NCI-H526 treated with DMSO at 0.1 percent for 48 hours (cell line): ENCODE results near the gene RASSF5.
A peak's percentile ranks its signal among the peaks of the same experiment; 100 is the strongest.

ENCODE experiments used
- DNase-seq: peaks from one replicate; lab custom pipeline; 2025; lab: John Stamatoyannopoulos, UW

The RASSF5 gene

DNA sequence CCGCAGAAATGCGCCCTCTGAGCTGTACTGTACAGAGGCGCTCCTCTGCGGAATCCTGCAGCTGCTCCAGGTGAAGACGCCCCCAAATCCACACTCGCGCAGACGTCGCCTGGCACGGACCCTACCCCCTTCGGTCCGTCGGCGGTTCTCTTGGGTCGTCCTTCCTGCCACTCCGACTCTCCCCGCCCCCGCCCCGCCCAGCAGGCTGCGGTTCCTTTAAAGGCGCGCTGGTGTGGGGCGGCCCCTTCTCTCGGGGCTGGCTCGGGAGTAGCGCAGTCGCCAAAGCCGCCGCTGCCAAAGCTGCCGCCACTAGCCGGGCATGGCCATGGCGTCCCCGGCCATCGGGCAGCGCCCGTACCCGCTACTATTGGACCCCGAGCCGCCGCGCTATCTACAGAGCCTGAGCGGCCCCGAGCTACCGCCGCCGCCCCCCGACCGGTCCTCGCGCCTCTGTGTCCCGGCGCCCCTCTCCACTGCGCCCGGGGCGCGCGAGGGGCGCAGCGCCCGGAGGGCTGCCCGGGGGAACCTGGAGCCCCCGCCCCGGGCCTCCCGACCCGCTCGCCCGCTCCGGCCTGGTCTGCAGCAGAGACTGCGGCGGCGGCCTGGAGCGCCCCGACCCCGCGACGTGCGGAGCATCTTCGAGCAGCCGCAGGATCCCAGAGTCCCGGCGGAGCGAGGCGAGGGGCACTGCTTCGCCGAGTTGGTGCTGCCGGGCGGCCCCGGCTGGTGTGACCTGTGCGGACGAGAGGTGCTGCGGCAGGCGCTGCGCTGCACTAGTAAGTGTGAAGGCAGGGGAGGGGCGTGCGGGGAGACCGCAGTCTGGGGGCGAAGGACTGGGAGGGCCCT, at the start of gene RASSF5:
TSS of gene RASSF5 (plus strand) at position 248 of the 846 bp plus-strand sequence. CDS start at position 320, 72 bp downstream.
- DNase-seq, result no peak

- no peak for DNase-seq
Observed at GRCh38 chr1:206459703-206460102, 47.6 kb upstream of the RASSF5 start.

- no peak for DNase-seq
Observed at GRCh38 chr1:206460836-206461426, 46.4 kb upstream of the RASSF5 start.

GRCh38 chr1:206461602-206462455, 45.5 kb upstream of the RASSF5 start:
- DNase-seq, result peak; percentile 1

DNA sequence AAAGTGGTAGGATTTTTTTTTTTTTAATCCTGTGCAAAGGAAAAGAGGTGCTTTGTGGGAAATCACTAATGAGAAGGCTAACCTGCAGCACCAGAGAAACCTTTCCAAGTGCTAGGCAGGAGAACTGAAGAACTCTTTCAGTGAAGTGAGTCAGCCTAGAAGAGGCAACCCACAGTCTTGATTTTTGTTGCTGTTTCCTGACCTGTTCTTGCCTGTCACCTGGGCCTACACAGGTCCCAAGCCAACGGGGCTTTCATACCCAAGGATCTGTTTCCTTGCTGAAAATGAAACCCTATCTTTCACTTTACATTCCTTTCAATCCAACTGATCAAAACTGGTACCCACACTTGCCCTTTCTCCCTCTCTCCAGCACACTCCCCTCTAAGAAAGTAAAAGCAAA, 44.2 kb upstream of the RASSF5 start:
- no peak for DNase-seq

- DNase-seq, result no peak
Observed at GRCh38 chr1:206463911-206464310, 43.4 kb upstream of the RASSF5 start.

DNA sequence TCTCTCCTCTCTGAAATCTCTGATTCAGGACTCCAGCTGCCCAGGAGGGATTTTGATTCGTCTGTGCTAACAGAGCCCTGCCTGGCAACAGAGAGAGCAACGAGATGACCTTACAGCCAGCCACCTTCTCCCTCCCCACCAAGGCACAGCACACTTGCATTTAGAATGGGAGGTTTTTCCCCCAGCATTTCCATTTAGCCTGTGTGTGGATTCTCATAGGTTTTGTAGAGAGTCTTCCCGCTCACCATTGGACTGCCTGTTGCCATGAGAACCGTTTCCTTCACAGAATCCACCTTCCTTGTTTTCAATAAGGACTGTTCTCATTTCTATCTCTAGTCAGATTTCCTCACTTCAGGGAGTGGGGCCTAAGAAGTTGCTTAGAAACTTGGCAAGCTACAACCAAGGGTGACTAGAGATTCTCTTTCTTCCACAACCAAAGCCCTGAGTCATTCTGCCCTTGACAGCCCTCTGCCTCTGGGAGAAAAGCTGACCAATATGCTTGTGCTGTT, 42.8 kb upstream of the RASSF5 start:
- DNase-seq, result no peak

GRCh38 chr1:206465951-206466350, 41.4 kb upstream of the RASSF5 start:
- no peak for DNase-seq

GRCh38 chr1:206466840-206467649, 40.3 kb upstream of the RASSF5 start:
- no peak for DNase-seq

DNA sequence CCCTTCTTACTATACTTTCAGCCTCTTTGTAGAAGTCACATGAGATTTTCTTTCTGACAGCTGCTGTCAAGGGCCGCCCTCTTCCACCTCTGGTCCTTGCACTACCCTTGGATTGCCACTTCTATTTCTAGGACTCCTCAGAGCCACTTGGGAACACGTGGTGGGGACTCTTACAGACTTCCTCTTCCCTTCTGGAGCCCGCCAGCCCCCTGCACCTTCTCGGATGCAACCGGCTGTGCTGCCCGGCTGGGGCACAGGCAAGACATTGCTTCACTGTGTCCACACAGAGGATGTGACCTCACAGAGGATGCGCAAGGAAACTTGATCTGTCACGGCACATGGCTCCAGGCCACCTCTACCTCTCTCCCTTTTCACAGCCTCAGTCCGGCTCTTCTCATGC, 39.4 kb upstream of the RASSF5 start:
- no peak for DNase-seq

- DNase-seq, result no peak
Observed at GRCh38 chr1:206468571-206468970, 38.8 kb upstream of the RASSF5 start.

DNA sequence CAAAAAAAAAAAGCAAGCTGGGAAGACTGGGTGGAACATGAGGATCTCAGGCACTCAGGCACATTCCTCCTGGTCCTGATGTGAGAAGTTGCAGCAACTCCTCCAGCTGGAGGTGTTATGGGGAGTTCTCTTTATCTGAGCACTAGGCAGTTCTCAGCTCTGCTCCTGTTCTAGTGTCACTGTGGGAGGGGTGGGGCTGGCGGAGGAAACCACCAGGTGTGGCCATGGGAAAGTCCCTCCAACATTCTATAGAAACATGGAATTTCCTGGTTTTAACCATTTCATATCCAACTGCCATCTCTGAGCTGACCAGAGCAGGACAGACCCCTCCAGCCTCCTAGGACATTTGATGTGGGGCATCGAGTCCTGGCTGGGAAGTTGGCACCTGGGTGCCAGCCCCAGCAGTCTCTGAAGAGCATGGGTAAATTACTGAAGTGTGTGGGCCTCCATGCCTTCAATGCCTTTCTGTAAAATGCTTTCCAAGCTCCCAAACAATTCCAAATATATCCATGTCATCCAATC, 37.9 kb upstream of the RASSF5 start:
- DNase-seq, result no peak

GRCh38 chr1:206469933-206470691, 37.2 kb upstream of the RASSF5 start, which contains the start of gene IKBKE:
TSS of gene IKBKE (plus strand) at chr1:206470476. CDS start at chr1:206473228, 2,752 bp downstream.
- no peak for DNase-seq

DNA sequence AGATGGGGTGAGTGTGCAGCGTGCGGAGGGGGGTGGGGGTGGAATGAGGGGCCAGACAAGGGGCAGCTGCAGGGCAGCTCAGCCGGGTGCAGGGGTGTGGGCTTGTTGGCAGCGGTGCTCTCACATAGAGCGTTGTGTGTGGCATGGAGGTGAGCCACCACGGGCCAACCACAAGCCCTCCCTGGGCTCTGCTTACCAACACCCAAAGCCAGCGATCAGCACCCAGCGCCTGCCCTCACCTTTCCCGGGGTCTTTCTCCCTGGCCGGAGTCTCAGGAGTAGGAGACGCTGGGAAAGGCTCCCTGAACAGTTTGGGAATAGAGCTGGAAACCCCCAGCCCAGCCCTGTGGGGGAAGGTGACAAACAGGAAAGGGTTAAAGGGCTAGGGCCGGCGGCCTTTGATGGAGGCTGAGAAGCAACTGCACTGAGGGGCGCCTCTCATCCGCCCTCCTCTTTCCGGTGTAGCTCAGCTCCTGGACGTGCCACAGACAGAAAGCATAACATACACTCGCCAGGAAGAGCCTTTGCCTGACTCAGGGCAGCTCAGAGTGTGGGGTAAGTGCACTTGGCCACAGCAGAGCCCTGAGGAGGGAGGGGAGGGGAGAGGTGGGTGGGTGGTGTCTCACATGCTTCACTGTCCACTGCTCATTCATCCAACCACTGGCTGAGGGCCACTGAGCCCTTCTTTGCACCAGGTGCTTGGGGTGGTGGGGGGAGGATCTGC, 36.5 kb upstream of the RASSF5 start:
- DNase-seq, result no peak

GRCh38 chr1:206471415-206471801, 35.9 kb upstream of the RASSF5 start:
- DNase-seq, result no peak

DNA sequence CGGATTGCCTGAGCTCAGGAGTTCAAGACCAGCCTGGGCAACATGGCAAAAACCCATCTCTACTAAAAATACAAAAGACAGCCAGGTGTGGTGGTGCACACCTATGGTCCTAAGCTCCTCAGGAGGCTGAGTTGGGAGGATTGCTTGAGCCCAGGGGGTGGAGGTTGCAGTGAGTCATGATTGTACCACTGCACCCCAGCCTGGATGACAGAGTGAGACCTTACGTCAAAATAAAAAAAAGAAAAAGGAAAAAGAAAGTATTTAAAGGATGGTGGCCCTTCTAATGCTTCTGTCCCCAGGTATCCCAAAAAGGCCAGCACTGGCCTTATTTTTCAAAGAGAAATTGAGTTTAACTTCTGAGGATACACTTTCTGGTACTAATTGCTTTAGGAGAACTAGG, 35.3 kb upstream of the RASSF5 start:
- DNase-seq, result no peak

- DNase-seq, result no peak
Observed at GRCh38 chr1:206472454-206472853, 34.9 kb upstream of the RASSF5 start.

GRCh38 chr1:206472886-206473285, 34.4 kb upstream of the RASSF5 start:
- no peak for DNase-seq

GRCh38 chr1:206476058-206476457, 31.3 kb upstream of the RASSF5 start:
- no peak for DNase-seq

- DNase-seq, result no peak
Observed at GRCh38 chr1:206476591-206476990, 30.7 kb upstream of the RASSF5 start.
